Measurements from ENCODE around the gene NFKBIL1. TPM values are rescaled to one million over a fixed set of nuclear protein-coding genes. Genes with fewer than 3 reads are reported as not detected.
"Not testable (repeated sequence)": the region's sequence is repeated elsewhere in the genome, so short reads cannot be mapped to it uniquely, and the experiment has no call there.

Gene NFKBIL1
- total RNA-seq, result 10 to 100 TPM; 17.4 to 26.3 TPM
- 26.5 TPM for polyA plus RNA-seq (2013, experiment 1 of 2)
- 22.9 TPM for polyA plus RNA-seq (2013, experiment 2 of 2)
- long read RNA-seq, experiment 1, partial matches to known transcripts, result 2 of 8 reads
- long read RNA-seq, experiment 1, other reads (novel, unspliced or antisense), result 2 of 8 reads
- long read RNA-seq, experiment 2, transcript NFKBIL1-203 (4 exons, 1,478 nt), result major isoform, 11 of 19 reads
- long read RNA-seq, experiment 2, partial matches to known transcripts, result 1 of 19 reads
- long read RNA-seq, experiment 2, other reads (novel, unspliced or antisense), result 1 of 19 reads
- long read RNA-seq, experiment 3, transcript NFKBIL1-203 (4 exons, 1,478 nt), result major isoform, 30 of 55 reads
- long read RNA-seq, experiment 3, transcript NFKBIL1-201 (4 exons, 1,401 nt), result minor isoform, 15 of 55 reads
- long read RNA-seq, experiment 3, transcript NFKBIL1-202 (4 exons, 1,411 nt), result minor isoform, 5 of 55 reads
- long read RNA-seq, experiment 3, partial matches to known transcripts, result 1 of 55 reads
- long read RNA-seq, experiment 3, other reads (novel, unspliced or antisense), result 2 of 55 reads
- long read RNA-seq, experiment 4, transcript NFKBIL1-201 (4 exons, 1,401 nt), result minor isoform, 8 of 56 reads
- long read RNA-seq, experiment 4, transcript NFKBIL1-203 (4 exons, 1,478 nt), result major isoform, 33 of 56 reads
- long read RNA-seq, experiment 4, partial matches to known transcripts, result 4 of 56 reads
- long read RNA-seq, experiment 4, other reads (novel, unspliced or antisense), result 4 of 56 reads

GRCh38 chr6:31546958-31547726 is at the start of gene NFKBIL1:
Gene NFKBIL1, plus strand, starts transcription at chr6:31547608. Its CDS starts 87 bp downstream, at chr6:31547695.
- peak within 1 kb of the TSS; percentile 38 for H3K27ac ChIP-seq (ENCODE audit: low read depth, low read length)
- Mint-ChIP-seq H3K27ac (peak within 1 kb of the TSS; percentile 82), H3K4me1 (peaks cover 12% of the 10 kb centered on the region), H3K4me3 (peak within 1 kb of the TSS; percentile 54), H3K27me3 (ENCODE audit: insufficient read depth) (no peaks in the 10 kb centered on the region), H3K36me3 (ENCODE audit: low read depth) (peaks cover 22% of the 10 kb centered on the region), H3K9me3 (no peaks in the 10 kb centered on the region)
- peak within 1 kb of the TSS; percentile 69 for H3K9ac ChIP-seq (ENCODE audit: extremely low read depth, low read length, poor library complexity, severe bottlenecking)
- H3K27me3 ChIP-seq (ENCODE audit: control insufficient read depth, insufficient read depth, low read length, poor library complexity, severe bottlenecking), result no peaks in the 10 kb centered on the region
- H3K4me3 ChIP-seq (ENCODE audit: low read length), result peak within 1 kb of the TSS; percentile 77
- no peak for TF ChIP-seq CTCF (conservative IDR thresholded peaks at IDR 0.05)
- WGBS, 2 experiments (ENCODE audit: insufficient coverage in 1 of 2, insufficient read length in 1 of 2), result 0 to 1% methylated on average over 15 to 25 of the region's 25 CpGs
- peaks cover 23% of the 10 kb centered on the region for H3K36me3 ChIP-seq (ENCODE audit: control insufficient read depth, insufficient read depth, low read length)
- DNase-seq, result peak; percentile 97
- H3K9me3 ChIP-seq (ENCODE audit: control insufficient read depth, low read length), result no peaks in the 10 kb centered on the region
- H3K4me1 ChIP-seq (ENCODE audit: control insufficient read depth, insufficient read depth, low read length), result peaks cover 5% of the 10 kb centered on the region

- no peaks in the 10 kb centered on the region for H3K36me3 Mint-ChIP-seq (ENCODE audit: low read depth)
- peaks cover 56% of the 10 kb centered on the region for H3K27me3 Mint-ChIP-seq (ENCODE audit: insufficient read depth)
- TF ChIP-seq CTCF (conservative IDR thresholded peaks at IDR 0.05), result no peak
- H3K4me1 ChIP-seq (ENCODE audit: control insufficient read depth, insufficient read depth, low read length), result no peaks in the 10 kb centered on the region
- H3K9me3 ChIP-seq (ENCODE audit: control insufficient read depth, low read length), result no peaks in the 10 kb centered on the region
- H3K27me3 ChIP-seq (ENCODE audit: control insufficient read depth, insufficient read depth, low read length, poor library complexity, severe bottlenecking), result peaks cover 51% of the 10 kb centered on the region
- peak; percentile 80 for DNase-seq
- no peak overlapping the region for H3K27ac ChIP-seq (ENCODE audit: low read depth, low read length)
- H3K9ac ChIP-seq (ENCODE audit: extremely low read depth, low read length, poor library complexity, severe bottlenecking), result no peak overlapping the region
- no peaks in the 10 kb centered on the region for H3K9me3 Mint-ChIP-seq
- 10 to 18% methylated on average over 4 to 21 of the region's 21 CpGs for WGBS, 2 experiments (ENCODE audit: insufficient coverage in 1 of 2, insufficient read length in 1 of 2)
- H3K4me3 ChIP-seq (ENCODE audit: low read length), result peak overlapping the region; percentile 81
- H3K4me1 Mint-ChIP-seq, result peaks cover 26% of the 10 kb centered on the region
- H3K27ac Mint-ChIP-seq, result peak overlapping the region; percentile 56
- no peaks in the 10 kb centered on the region for H3K36me3 ChIP-seq (ENCODE audit: control insufficient read depth, insufficient read depth, low read length)
- peak overlapping the region; percentile 69 for H3K4me3 Mint-ChIP-seq
Observed at GRCh38 chr6:31498748-31499147, 48.7 kb upstream of the NFKBIL1 start.

- not testable (repeated sequence) for H3K9me3 Mint-ChIP-seq; H3K4me1 ChIP-seq (ENCODE audit: control insufficient read depth, insufficient read depth, low read length); H3K36me3 Mint-ChIP-seq (ENCODE audit: low read depth); H3K27ac Mint-ChIP-seq; H3K9me3 ChIP-seq (ENCODE audit: control insufficient read depth, low read length); H3K9ac ChIP-seq (ENCODE audit: extremely low read depth, low read length, poor library complexity, severe bottlenecking); H3K27ac ChIP-seq (ENCODE audit: low read depth, low read length); H3K36me3 ChIP-seq (ENCODE audit: control insufficient read depth, insufficient read depth, low read length); DNase-seq
- Mint-ChIP-seq H3K4me1 (peaks cover 26% of the 10 kb centered on the region), H3K27me3 (ENCODE audit: insufficient read depth) (peaks cover 47% of the 10 kb centered on the region), H3K4me3 (peak overlapping the region; percentile 69)
- Histone ChIP-seq H3K27me3 (ENCODE audit: control insufficient read depth, insufficient read depth, low read length, poor library complexity, severe bottlenecking) (peaks cover 43% of the 10 kb centered on the region), H3K4me3 (ENCODE audit: low read length) (peak overlapping the region; percentile 81)
- no CpG with 5 or more reads among the region's 2 CpGs for WGBS, 2 experiments (ENCODE audit: insufficient coverage in 1 of 2, insufficient read length in 1 of 2)
Observed at GRCh38 chr6:31499648-31500047, 47.8 kb upstream of the NFKBIL1 start.
